Sigmoid colon (tissue), 7 donors: ENCODE measurements around the gene CCDC91. TPM values are rescaled to one million over a fixed set of nuclear protein-coding genes. Genes with fewer than 3 reads are reported as not detected.
"Not testable (repeated sequence)": the region's sequence is repeated elsewhere in the genome, so short reads cannot be mapped to it uniquely, and the experiment has no call there.

ENCODE experiments used
- DNase-seq: peaks from one replicate; pipeline ENCODE4 v3.0.0-alpha.2; 2019
- H3K27ac ChIP-seq, 4 donors: fragments of 200-600 bp; sonication (generic); one replicate each; pipeline ENCODE4 v1.5.1; 2016 to 2019; ENCODE audit warnings: mild to moderate bottlenecking in 1 of 4
- H3K27me3 ChIP-seq, 3 donors: fragments of 200-600 bp; sonication (generic); one replicate each; pipeline ENCODE4 v1.5.1; 2019; ENCODE audit warnings: mild to moderate bottlenecking in 1 of 3
- H3K36me3 ChIP-seq, 4 donors: fragments of 200-600 bp; sonication (generic); one replicate each; pipeline ENCODE4 v1.5.1; 2016 to 2019
- H3K4me1 ChIP-seq, 4 donors: fragments of 200-600 bp; sonication (generic); one replicate each; pipeline ENCODE4 v1.5.1; 2017 to 2019
- H3K4me3 ChIP-seq, 4 donors: fragments of 200-600 bp; sonication (generic); one replicate each; pipeline ENCODE4 v1.5.1; 2017 to 2019; ENCODE audit warnings: mild to moderate bottlenecking in 2 of 4, moderate library complexity in 1 of 4
- H3K9me3 ChIP-seq, 4 donors: fragments of 200-600 bp in 3 of 4; sonication (generic) in 3 of 4; one replicate each; pipeline versions ENCODE4 v1.5.1 to v1.6.1; 2013 to 2019
- CTCF ChIP-seq, 4 experiments: fragments of 450-650 bp in 3 of 4; fragments of 200-600 bp in 1 of 4; IDR thresholded peaks; one replicate each; pipeline ENCODE4 v1.5.1; 2016 to 2019; ENCODE audit warnings: antibody characterized with exemption in 4 of 4, mild to moderate bottlenecking in 3 of 4, moderate library complexity in 2 of 4
- EP300 ChIP-seq, 4 donors: sonication (generic); formaldehyde crosslinking; IDR thresholded peaks; one replicate each; pipeline ENCODE4 v1.6.1; 2017; ENCODE audit warnings: antibody characterized with exemption in 4 of 4
- POLR2A ChIP-seq, 2 donors: fragments of 450-650 bp; IDR thresholded peaks; one replicate each; pipeline ENCODE4 v1.6.1; 2016; ENCODE audit warnings: antibody characterized with exemption in 2 of 2, mild to moderate bottlenecking in 2 of 2, moderate library complexity in 2 of 2
- POLR2AphosphoS5 ChIP-seq, 4 donors: sonication (generic); formaldehyde crosslinking; IDR thresholded peaks; one replicate each; pipeline ENCODE4 v1.6.1; 2017; ENCODE audit warnings: antibody characterized with exemption in 4 of 4
- WGBS, 2 donors: extraction: QIAGEN DNeasy Blood & Tissue Kit; methylation state at CpG; one replicate each; pipeline ENCODE4 v1.1.7; 2013; 5-methylcytosine and 5-hydroxymethylcytosine counted together
- intact Hi-C: fragments of 100-400 bp; cut with DNase I; formaldehyde crosslinking; loops from one replicate; pipeline ENCODE4 v1.15.1; 2023
- polyA plus RNA-seq, 3 donors: library from polyadenylated mRNA; stranded (reverse); fragments of 200-250 nt; gene quantifications; one replicate each; pipeline ENCODE4 v1.2.3, GENCODE V29; 2013
- total RNA-seq, 4 donors: library from RNA; depleted of rRNA; stranded (reverse); fragments of >200 nt; gene quantifications; one replicate each; pipeline ENCODE4 v1.1.0, GENCODE V29; 2016
- donor health status: healthy with polysubstance abuse.
- donor health status: Bipolar disorder and iron deficiency.
- donor health status: healthy.

Gene CCDC91
- total and polyA plus RNA-seq, 7 donors, result 12.4 to 85.7 (median 42.9) TPM

- peaks cover 0 to 22% (median 4%) of the 10 kb centered on the region in 4 donors for H3K36me3 ChIP-seq
- no peak for DNase-seq
- H3K27ac ChIP-seq, result no peak overlapping the region
- no peaks in the 10 kb centered on the region for H3K27me3 ChIP-seq
- no peaks in the 10 kb centered on the region for H3K4me1 ChIP-seq
- WGBS, 2 donors, result 92 to 94% methylated on average over 1 of the region's 1 CpG
- TF ChIP-seq EP300 (IDR thresholded peaks at IDR 0.05), result no peak
- TF ChIP-seq POLR2A (IDR thresholded peaks at IDR 0.05), result no peak
- no peak for TF ChIP-seq CTCF (IDR thresholded peaks at IDR 0.05)
- TF ChIP-seq POLR2AphosphoS5 (IDR thresholded peaks at IDR 0.05), result no peak
- intact Hi-C loops, result no loop called here
- no peak overlapping the region for H3K4me3 ChIP-seq
- peaks cover 0 to 17% (median 13%) of the 10 kb centered on the region in 4 donors for H3K9me3 ChIP-seq
Observed at GRCh38 chr12:28367326-28367725, 177.1 kb downstream of the CCDC91 start.

DNA sequence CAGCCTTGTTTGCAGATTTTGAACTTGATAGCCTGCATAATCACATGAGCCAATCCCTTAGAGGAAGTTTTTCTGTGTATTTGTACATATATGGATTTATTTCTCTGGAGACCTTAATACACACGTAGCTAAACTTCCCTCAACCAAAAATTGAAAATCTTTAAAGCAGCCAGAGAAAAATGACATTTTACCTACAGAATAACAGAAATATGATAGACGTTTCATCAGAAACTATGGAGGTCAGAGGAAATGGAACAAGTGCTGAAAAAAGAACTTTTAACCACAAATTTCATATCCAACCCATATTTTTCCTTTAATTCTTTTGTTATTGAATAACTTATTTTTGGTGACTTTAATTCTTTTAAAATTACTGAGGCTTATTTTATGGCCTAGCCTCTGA is 177.7 kb downstream of the CCDC91 start:
- whole genome bisulfite sequencing, 2 donors, result 95 to 99% methylated on average over 2 of the region's 2 CpGs
- no peak for TF ChIP-seq POLR2A (IDR thresholded peaks at IDR 0.05)
- no peak for TF ChIP-seq EP300 (IDR thresholded peaks at IDR 0.05)
- no peak overlapping the region for H3K4me3 ChIP-seq
- intact Hi-C loops, result no loop called here
- peaks cover 0 to 22% (median 4%) of the 10 kb centered on the region in 4 donors for H3K36me3 ChIP-seq
- H3K27ac ChIP-seq, result no peak overlapping the region
- no peaks in the 10 kb centered on the region for H3K27me3 ChIP-seq
- H3K9me3 ChIP-seq, result peaks cover 0 to 20% (median 13%) of the 10 kb centered on the region in 4 donors
- H3K4me1 ChIP-seq, result no peaks in the 10 kb centered on the region
- no peak for DNase-seq

GRCh38 chr12:28369483-28369882 is 179.2 kb downstream of the CCDC91 start:
- Histone ChIP-seq H3K9me3 (peaks cover 0 to 20% (median 13%) of the 10 kb centered on the region in 4 donors), H3K36me3 (peaks cover 0 to 22% (median 4%) of the 10 kb centered on the region in 4 donors)
- 97 to 98% methylated on average over 2 of the region's 2 CpGs for WGBS, 2 donors

GRCh38 chr12:28374556-28374955 is 184.3 kb downstream of the CCDC91 start:
- H3K9me3 ChIP-seq, result peaks cover 0 to 15% (median 11%) of the 10 kb centered on the region in 4 donors
- intact Hi-C loops, result no loop called here
- TF ChIP-seq POLR2AphosphoS5 (IDR thresholded peaks at IDR 0.05) (no peak), EP300 (IDR thresholded peaks at IDR 0.05) (no peak), CTCF (IDR thresholded peaks at IDR 0.05) (no peak), POLR2A (IDR thresholded peaks at IDR 0.05) (no peak)
- no peak for DNase-seq
- H3K4me1 ChIP-seq, result peaks cover 0 to 5% (median 0%) of the 10 kb centered on the region in 4 donors
- H3K4me3 ChIP-seq, result no peak overlapping the region
- H3K27me3 ChIP-seq, result no peaks in the 10 kb centered on the region
- H3K36me3 ChIP-seq, result peaks cover 0 to 3% (median under 1%) of the 10 kb centered on the region in 4 donors
- H3K27ac ChIP-seq, result no peak overlapping the region

More at GRCh38 chr12:28369483-28369882, 179.2 kb downstream of the CCDC91 start:
- intact Hi-C loops, result no loop called here
- H3K27me3 ChIP-seq, result no peaks in the 10 kb centered on the region
- H3K27ac ChIP-seq, result no peak overlapping the region
- DNase-seq, result no peak
- no peak overlapping the region for H3K4me3 ChIP-seq
- TF ChIP-seq POLR2A (IDR thresholded peaks at IDR 0.05) (no peak), POLR2AphosphoS5 (IDR thresholded peaks at IDR 0.05) (no peak), CTCF (IDR thresholded peaks at IDR 0.05) (no peak), EP300 (IDR thresholded peaks at IDR 0.05) (no peak)
- peaks cover 0 to 1% (median 0%) of the 10 kb centered on the region in 4 donors for H3K4me1 ChIP-seq

DNA sequence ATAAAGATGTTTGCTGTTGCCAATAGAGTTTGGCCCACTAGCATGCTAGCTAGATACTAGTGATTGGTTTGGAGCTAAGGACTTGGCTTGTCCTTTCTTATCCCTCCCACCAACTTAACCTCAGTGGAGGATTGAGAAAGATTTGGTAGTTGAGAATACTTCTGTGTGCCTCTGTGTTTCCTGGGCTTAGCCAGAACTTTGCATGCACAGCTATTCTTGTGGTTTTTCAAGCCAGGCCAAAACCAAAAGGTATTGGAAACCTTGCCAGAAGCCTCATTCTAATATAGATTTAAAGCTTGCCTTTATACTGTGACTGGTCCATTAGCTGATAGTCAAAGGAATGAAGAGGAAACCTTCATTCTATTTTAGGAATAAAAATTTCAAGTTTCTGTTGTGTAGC is 188.5 kb downstream of the CCDC91 start:
- TF ChIP-seq POLR2AphosphoS5 (IDR thresholded peaks at IDR 0.05), result no peak
- TF ChIP-seq EP300 (IDR thresholded peaks at IDR 0.05), result no peak

DNA sequence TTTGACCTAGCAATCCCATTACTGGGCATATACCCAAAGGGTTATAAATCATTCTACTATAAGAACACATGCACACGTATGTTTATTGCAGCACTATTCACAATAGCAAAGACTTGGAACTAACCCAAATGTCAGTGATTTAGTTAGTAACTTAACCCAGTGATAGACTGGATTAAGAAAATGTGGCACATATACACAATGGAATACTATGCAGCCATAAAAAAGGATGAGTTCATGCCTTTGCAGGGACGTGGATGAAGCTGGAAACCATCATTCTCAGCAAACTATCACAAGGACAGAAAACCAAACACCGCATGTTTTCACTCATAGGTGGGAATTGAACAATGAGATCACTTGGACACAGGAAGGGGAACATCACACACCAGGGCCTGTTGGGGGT is 189.5 kb downstream of the CCDC91 start:
- DNase-seq, intact Hi-C loops, H3K4me1 ChIP-seq, H3K4me3 ChIP-seq, H3K36me3 ChIP-seq, H3K9me3 ChIP-seq, H3K27ac ChIP-seq, H3K27me3 ChIP-seq: not testable (repeated sequence)
- WGBS, 2 donors, result 57 to 88% methylated on average over 3 of the region's 3 CpGs

More for the DNA sequence above, 188.5 kb downstream of the CCDC91 start:
- Histone ChIP-seq H3K9me3 (no peaks in the 10 kb centered on the region), H3K27me3 (no peaks in the 10 kb centered on the region), H3K4me1 (peaks cover 0 to 5% (median 0%) of the 10 kb centered on the region in 4 donors), H3K27ac (no peak overlapping the region), H3K36me3 (no peaks in the 10 kb centered on the region), H3K4me3 (no peak overlapping the region)
- DNase-seq, result no peak
- intact Hi-C loops, result no loop called here
